ENCODE measurements around the gene ARSG. TPM values are rescaled to one million over a fixed set of nuclear protein-coding genes. Genes with fewer than 3 reads are reported as not detected.

ARSG gene
- total RNA-seq, 1 donor from 2014 or later: 19.6 TPM

GRCh38 chr17:68394608-68395331, 103.5 kb downstream of the ARSG start:
- intact Hi-C loops (cut with micrococcal nuclease): no loop called here
- TF ChIP-seq CTCF (IDR thresholded peaks at IDR 0.05): no peak
- Mint-ChIP-seq H3K27ac (no peak overlapping the region), H3K27me3 (no peaks in the 10 kb centered on the region), H3K4me1 (peaks cover 7% of the 10 kb centered on the region), H3K4me3 (no peak overlapping the region), H3K36me3 (ENCODE audit: low read depth) (peaks cover 8% of the 10 kb centered on the region), H3K9me3 (peaks cover 6% of the 10 kb centered on the region)
- ChIA-PET POLR2A (no interaction called here), CTCF (no interaction called here)
- no peak for DNase-seq
- ATAC-seq (ENCODE audit: low read depth): no peak

GRCh38 chr17:68396226-68397107, 105.2 kb downstream of the ARSG start:
- no peak for TF ChIP-seq CTCF (IDR thresholded peaks at IDR 0.05)
- Mint-ChIP-seq H3K27me3 (no peaks in the 10 kb centered on the region), H3K4me1 (peaks cover 7% of the 10 kb centered on the region), H3K9me3 (peaks cover 6% of the 10 kb centered on the region), H3K4me3 (no peak overlapping the region), H3K36me3 (ENCODE audit: low read depth) (peaks cover 8% of the 10 kb centered on the region), H3K27ac (no peak overlapping the region)
- CTCF ChIA-PET: interaction anchor here (1.2 kb wide), 1 partner anchor 134 kb away, joined by 3 read pairs; no protein-coding TSS in a partner anchor
- intact Hi-C loops (cut with micrococcal nuclease): no loop called here
- DNase-seq: no peak
- POLR2A ChIA-PET: interaction anchor here (0.5 to 2.9 kb wide), 2 partner anchors 24 to 106 kb away, joined by 3 to 48 read pairs; partner anchors contain the start of genes ARSG and SLC16A6
- ATAC-seq (ENCODE audit: low read depth): no peak

DNA sequence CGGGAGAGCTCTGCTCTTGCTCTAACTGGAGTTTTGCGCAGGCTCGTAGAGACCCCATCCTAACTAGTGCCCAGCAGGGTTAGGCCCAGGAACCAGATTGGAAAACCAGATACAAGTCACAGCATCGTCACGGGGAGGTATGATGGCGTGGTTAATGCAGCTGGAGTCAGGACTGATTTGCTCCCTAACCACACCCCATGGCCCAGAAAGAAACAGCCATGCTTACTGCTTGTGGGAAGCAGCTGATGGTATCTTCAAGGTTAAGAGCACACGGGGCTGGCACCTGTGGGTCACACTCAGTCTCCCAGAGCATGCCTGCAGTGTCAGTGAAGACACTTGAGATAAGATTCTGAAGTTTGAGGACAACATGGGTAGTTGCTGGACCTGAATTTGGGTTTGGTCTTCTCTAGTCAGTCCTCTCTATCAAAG, 105.8 kb downstream of the ARSG start:
- H3K36me3 Mint-ChIP-seq (ENCODE audit: low read depth): peaks cover 8% of the 10 kb centered on the region
- no peaks in the 10 kb centered on the region for H3K27me3 Mint-ChIP-seq
- no peak overlapping the region for H3K27ac Mint-ChIP-seq
- intact Hi-C loops (cut with micrococcal nuclease): no loop called here
- no peak for TF ChIP-seq CTCF (IDR thresholded peaks at IDR 0.05)
- peaks cover 6% of the 10 kb centered on the region for H3K9me3 Mint-ChIP-seq
- H3K4me1 Mint-ChIP-seq: peaks cover 7% of the 10 kb centered on the region
- DNase-seq (no peak), ATAC-seq (ENCODE audit: low read depth) (no peak)
- CTCF ChIA-PET: interaction anchor here (1.2 kb wide), 1 partner anchor 135 kb away, joined by 3 read pairs; no protein-coding TSS in a partner anchor
- H3K4me3 Mint-ChIP-seq: no peak overlapping the region
- POLR2A ChIA-PET: interaction anchor here (0.5 to 2.9 kb wide), 2 partner anchors 24 to 107 kb away, joined by 3 to 48 read pairs; partner anchors contain the start of genes ARSG and SLC16A6

- intact Hi-C loops (cut with micrococcal nuclease): loop anchor here (1.0 kb wide), 4 partner anchors 37 to 227 kb away; no protein-coding TSS in a partner anchor
- ATAC-seq (ENCODE audit: low read depth) (peak; percentile 76), DNase-seq (peak; percentile 23)
- TF ChIP-seq CTCF (IDR thresholded peaks at IDR 0.05): no peak
- peaks cover 6% of the 10 kb centered on the region for H3K9me3 Mint-ChIP-seq
- no peak overlapping the region for H3K4me3 Mint-ChIP-seq
- H3K36me3 Mint-ChIP-seq (ENCODE audit: low read depth): peaks cover 5% of the 10 kb centered on the region
- POLR2A ChIA-PET: interaction anchor here (0.6 to 2.9 kb wide), 15 partner anchors 12 to 226 kb away, joined by 3 to 48 read pairs (median 3); partner anchors contain the start of genes AMZ2, ARSG and SLC16A6
- H3K27ac Mint-ChIP-seq: peak overlapping the region; percentile 62
- peaks cover 7% of the 10 kb centered on the region for H3K4me1 Mint-ChIP-seq
- H3K27me3 Mint-ChIP-seq: no peaks in the 10 kb centered on the region
- CTCF ChIA-PET: interaction anchor here (0.6 to 1.9 kb wide), 36 partner anchors 11 to 440 kb away, joined by 3 to 73 read pairs (median 3); partner anchors contain the start of gene AMZ2
These were observed 107.7 kb downstream of the ARSG start for GRCh38 chr17:68398691-68399637.
